Head of caudate nucleus (tissue), 42 donors: Measurements from ENCODE around the gene HOXB13.
A peak's percentile ranks its signal among the peaks of the same experiment; 100 is the strongest.
"Not testable (repeated sequence)": the region's sequence is repeated elsewhere in the genome, so short reads cannot be mapped to it uniquely, and the experiment has no call there.

Source experiments
- DNase-seq, 42 donors: peaks; one replicate each; pipeline versions ENCODE4 v3.0.0 to v3.0.0-alpha.2; 2020 to 2021; ENCODE audit warnings: mixed read lengths in 7 of 42
- intact Hi-C: fragments of 100-400 bp; cut with DNase I; formaldehyde crosslinking; loops from one replicate; pipeline ENCODE4 v1.15.0; 2022

Gene HOXB13

DNA sequence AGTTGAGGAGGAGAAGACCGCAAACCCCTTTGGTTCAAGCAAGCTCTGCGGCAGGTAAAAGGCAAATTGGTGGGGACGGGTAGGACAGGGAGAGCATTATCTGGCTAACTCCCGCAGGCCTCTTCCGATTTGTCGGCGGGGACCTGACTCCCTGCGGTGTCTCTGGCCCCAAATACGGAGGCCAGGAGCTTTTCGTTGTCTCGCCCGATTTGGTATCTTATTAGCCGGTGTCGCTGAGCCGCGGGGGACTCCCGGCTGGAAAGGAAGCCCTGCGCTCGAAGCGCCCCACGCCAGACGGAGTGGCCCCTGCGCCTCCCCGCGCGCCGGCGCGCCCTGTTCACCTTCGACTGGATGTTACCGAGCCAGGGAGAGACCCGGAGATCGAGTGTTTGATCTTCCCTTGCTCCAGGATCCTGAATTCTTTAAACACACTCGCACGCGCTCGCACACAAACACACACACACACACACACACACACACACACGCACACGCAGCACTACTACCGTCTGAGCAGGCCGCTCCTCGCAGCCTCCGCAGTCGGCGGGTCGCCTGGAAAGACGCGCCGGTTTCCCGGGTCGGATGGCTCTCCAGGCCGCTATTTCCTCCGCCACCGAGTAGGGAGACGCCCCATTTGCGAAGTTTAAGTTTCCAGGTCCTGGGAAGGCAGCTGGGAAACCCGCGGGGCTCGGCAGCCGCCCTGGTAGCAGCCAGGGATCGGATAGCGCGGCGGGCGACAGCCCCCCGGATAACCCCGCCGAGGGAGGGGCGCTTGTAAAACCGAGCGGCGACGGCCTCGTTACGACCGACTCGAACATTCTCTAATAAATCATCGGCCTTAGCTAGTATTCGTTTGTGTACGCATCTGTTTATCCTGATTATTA lies 9.5 kb downstream of the HOXB13 start:
- intact Hi-C loops: no loop called here
- peak in 1 of 42 donors; percentile 13 for DNase-seq

- DNase-seq: peak in 1 of 42 donors; percentile 2
Measured at GRCh38 chr17:48718227-48718760, 10.3 kb downstream of the HOXB13 start.

DNA sequence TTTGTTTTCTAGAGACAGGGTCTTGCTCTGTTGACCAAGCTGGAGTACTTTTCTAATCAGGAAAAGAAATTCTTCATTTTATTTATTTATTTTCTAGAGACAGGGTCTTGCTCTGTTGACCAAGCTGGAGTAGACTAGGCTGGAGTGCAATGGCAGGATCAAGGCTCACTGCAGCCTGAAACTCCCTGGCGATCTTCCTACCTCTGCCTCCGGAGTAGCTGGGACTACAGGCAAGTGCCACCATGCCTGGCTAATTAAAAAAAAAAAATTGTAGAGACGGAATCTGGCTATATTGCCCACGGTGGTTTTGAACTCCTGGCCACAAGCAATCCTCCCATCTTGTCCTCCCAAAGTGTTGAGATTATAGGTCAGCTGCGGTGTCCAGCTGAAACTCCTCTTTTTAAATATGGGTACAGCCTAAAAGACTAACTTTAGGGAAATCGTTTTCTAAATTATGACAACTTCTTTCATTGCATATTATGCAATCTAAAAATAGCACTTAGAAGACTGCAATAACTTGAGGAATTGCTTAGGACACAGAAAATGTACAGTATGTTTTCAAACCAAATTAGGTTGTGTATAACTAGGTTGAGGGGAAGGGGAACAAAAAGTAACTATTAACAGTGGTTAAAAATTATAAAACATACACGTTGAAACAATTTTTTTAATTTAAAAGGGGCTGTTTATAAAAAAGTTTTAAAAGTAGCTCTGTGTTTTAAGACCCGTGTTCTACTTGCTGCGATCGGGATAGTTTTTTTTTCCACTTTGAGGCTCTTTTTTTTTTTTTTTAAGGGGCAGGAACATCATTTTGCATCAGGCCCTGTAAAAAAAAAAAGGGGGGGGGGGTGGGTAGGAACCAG lies 11.0 kb downstream of the HOXB13 start:
- intact Hi-C loops: no loop called here

More at GRCh38 chr17:48718227-48718760, 10.3 kb downstream of the HOXB13 start:
- intact Hi-C loops: no loop called here

DNA sequence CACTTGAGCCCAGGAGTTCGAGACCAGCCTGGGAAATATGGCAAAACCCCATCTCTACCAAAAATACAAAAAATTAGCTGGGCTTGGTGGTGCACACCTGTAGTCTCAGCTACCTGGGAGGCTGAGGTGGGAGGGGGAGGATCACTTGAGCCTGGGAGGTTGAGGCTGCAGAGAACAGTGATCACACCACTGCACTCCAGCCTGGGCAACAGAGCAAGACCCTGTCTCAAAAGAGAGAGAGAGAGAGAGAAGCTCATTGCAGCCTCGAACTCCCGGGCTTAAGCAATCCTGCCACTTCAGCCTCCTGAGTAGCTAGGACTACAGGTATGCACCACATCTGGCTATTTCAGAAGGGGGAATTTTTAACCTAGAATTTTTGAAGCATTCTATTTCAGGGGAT lies 12.0 kb downstream of the HOXB13 start:
- intact Hi-C loops, DNase-seq: not testable (repeated sequence)

More for the DNA sequence above, 11.0 kb downstream of the HOXB13 start:
- peak in 1 of 42 donors; percentile 12 for DNase-seq

DNA sequence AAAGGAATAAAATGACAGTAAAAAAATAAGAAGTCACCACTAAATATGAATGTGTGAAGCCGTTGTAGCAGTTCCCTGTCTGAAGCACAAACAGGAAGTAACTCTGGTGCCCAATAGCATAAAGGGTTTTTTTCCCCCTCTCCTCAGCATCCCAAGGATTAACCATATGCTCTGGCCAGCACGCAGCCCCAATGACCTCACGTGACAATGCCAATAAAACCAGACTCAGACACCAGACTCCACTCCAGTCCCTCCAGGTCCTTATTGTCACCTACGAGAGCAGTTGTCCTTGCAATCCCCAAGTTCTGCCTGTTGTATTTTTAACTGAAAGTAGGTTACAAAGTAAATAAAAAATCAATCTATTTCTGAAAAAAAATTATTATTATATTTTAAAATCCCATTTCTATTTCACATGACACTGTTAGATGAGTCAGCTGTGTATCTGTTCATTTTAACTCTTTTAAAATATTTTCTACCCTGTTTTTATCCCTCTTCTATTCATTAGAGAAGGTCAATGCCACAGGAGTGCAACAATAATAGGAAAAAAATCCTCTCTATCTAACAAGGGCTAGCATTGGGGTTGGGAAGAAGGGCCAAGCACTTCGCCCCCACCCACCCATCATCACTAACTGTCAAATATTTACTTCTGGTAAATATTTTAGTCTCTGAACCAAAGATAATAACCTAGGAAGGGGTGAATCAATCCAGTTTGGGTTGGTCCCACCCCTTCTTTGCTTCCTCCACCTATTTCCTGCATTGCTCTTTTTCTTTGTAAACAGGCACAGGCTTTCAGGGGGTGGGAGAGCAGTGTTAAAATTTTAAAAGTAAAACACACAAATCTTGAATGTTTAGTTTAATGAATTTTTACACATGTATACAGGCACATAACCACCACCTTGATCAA lies 12.8 kb downstream of the HOXB13 start:
- intact Hi-C loops: no loop called here
- peak in 1 of 42 donors; percentile 5 for DNase-seq

- intact Hi-C loops: no loop called here
- DNase-seq: no peak
Measured at GRCh38 chr17:48711128-48711527, 17.4 kb downstream of the HOXB13 start.

DNA sequence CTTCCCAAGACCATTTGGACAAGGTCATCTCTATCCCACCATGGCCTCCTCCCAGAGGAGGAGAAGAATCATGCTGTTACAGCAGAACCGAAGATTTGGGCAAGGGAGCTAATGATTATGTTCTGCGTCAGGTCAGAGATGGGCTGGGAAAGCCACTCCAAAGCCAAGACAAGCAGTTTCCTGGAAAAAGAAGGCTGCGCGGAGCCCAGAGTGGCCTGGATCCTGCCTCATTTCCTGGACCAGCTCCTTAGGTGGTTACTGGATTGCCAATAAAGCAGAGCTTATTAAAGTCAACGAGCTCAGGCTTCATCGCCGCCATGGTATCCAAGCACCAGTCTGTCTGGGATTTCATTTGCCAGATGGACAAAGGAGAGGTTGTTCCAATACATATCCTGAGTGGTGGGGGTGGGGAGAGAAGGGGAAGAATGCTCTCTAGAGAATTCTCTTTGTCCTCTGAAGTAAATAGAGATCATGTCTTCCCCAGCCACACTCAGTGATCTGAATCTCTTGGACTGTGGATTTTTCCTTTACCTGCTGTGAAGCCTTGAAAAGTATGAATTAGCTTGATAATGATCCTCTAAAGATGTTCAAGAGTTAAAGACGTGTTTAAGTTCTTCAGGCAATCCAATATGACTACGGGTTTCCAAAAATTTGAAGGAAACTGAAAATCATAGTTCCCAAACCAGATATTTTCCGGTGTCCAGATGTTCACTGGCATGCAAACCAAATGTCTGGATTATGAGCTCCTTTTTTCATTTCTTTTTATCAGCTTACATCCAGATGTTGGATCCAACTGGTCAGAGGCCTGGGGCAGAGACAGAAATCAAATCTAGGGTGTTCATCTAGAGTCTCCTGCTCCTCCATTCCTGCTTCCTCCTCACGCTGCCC lies 23.9 kb downstream of the HOXB13 start:
- DNase-seq: no peak
- intact Hi-C loops: no loop called here

DNA sequence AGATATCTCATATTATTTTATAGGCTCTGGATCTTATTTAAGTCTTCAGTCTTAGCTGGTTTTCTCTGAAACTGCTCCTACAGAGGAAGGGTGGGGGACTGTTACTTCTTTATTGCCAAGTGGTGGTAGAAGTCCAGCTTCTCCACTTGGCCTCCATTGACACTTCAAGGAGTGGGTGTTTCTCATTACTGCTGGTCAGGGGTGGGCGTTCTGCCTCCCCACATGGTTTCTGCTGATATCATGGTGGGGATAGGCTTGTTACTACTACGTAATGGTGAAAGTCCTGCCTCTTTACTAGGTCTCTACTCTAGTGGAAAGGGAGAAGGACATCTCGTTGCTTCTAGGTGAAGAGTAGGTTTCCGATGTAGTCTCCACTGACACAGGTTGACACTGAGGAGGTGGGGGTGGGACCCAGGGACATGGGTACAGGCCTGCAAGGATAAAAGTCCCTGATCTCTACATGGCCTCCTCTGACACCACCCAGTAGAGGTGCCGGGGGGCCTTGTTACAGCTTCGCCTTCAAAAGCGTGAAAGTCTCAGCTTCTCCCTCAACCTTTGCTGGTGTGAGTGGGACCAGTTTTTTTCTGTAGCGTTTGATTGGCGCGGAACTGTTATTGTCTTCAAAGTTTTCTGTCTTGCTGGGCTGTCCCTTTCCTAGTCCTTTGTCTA lies 26.6 kb downstream of the HOXB13 start:
- DNase-seq: no peak
- intact Hi-C loops: no loop called here

DNA sequence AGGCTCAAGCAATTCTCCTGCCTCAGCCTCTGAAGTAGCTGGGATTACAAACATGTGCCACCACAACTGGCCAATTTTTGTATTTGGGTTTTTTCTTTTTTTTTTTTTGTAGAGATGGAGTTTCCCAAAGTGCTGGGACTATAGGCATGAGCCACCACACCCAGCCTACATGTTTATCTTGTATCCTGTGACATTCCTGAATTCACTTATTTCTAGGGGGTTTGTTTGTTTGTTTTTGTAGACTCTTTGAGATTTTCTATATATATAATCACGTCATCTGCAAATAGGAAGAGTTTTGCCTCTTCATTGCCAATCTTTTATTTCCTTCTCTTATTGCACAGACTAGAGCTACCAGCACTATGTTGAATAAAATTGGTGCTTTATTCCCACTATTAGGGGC lies 35.4 kb downstream of the HOXB13 start:
- intact Hi-C loops: no loop called here
- no peak for DNase-seq

DNA sequence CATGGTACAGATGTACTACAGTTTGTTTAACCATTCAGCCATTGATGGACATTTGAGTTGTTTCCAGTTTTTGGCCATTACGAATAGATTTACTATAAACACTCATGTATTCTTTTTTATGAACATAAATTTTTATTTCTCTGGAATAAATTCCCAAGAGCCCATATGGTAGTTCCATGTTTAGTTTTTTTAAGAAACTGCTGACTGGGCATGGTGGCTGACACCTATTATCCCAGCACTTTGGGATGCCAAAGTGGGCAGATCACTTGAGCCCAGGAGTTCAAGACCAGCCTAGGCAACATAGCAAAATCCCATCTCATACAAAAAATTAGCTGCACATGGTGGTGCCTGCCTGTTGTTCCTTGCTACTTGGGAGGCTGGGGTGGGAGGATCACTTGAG lies 36.5 kb downstream of the HOXB13 start:
- intact Hi-C loops: no loop called here
- no peak for DNase-seq

GRCh38 chr17:48690655-48691054 lies 37.9 kb downstream of the HOXB13 start:
- DNase-seq: no peak
- intact Hi-C loops: no loop called here

DNA sequence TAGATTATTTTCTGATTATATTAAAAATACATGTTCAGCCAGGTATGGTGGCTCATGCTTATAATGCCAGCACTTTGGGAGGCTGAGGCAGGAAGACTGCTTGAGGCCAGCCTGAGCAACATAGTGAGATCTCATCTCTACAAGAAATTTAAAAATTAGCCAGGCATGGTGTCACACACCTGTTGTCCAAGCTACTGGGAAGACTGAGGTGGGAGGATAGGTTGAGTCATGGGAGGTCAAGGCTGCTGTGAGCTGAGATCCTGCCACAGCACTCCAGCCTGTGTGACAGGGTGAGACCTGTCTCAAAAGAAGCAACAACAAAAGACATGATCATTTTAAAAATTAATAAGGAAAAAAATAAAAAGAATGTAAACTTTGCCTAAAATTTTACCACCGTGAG lies 46.9 kb downstream of the HOXB13 start:
- intact Hi-C loops: no loop called here
- no peak for DNase-seq

DNA sequence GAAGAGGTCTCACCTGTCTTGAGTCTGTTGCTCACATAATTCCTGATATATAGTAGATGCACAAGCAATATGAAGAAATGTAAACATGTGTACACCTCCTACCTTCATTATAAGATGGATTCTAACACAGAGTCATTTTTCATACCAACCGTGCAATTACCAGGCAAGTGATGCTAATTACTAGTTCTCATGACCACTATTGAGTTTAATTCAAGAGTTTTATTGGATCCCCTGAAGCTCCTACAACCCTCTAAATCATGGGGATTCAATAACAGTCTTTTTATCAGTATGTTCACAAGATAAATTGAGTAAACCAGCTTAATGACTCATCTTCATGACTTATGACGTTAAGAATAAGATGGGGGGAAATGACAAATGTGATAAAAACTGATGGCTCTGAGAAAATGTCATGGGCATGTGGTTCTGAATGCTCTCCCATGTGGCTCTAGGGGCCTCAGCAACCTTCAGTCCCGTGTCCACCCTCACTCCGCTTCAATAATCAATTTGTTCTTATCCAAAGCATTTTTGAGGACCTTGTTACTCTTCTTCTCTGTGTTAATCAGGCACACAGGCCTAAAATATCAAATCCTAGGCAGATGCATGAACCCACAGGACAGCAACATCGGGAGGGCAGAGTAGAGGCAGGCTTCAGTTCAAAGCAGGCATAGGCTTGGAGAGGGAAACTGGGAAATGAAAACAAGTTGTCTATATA lies 49.0 kb downstream of the HOXB13 start:
- intact Hi-C loops: no loop called here

DNA sequence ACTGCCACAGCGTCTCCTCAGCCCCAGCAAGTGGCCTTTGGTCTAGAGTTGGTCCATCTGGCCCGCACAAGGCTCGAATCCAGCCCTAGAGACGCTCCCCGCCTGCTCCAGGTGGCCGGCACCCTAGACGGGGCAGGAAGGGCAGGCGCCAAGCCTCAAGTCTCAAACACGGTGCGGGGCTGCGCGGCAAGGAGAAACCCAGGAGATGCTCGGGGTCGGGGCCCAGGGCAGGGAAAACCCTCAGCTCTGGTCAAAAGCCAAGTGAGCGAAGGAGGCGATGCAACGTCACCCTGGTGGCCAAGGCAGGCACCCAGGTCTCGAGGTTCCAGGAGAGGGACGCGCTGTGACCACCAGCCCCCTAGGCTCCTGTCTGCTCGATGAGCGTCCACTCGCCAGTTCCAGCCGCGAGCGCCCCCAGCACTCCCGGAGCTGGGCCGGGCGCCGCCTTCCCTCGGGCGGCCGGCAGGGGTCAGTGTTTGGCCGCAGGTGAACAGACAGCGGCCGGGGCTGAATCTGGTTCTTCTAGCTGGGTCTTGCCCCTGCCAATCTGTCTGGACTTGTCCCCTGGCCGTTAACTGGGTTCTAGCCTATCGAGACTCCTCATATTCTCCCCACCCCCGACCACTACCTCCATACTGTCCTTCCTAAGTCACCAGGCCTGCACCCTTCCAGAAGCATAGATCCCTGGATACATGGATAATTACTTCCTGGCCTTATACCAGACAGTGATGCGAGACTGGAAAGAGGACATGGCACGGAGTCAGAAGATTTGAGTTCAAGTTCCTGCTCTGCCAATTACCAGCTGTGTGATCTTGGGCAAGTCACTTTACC lies 50.2 kb downstream of the HOXB13 start:
- intact Hi-C loops: no loop called here
- DNase-seq: peak; percentile 18 to 82 (median 55)

More for the DNA sequence above, 49.0 kb downstream of the HOXB13 start:
- DNase-seq: no peak

DNA sequence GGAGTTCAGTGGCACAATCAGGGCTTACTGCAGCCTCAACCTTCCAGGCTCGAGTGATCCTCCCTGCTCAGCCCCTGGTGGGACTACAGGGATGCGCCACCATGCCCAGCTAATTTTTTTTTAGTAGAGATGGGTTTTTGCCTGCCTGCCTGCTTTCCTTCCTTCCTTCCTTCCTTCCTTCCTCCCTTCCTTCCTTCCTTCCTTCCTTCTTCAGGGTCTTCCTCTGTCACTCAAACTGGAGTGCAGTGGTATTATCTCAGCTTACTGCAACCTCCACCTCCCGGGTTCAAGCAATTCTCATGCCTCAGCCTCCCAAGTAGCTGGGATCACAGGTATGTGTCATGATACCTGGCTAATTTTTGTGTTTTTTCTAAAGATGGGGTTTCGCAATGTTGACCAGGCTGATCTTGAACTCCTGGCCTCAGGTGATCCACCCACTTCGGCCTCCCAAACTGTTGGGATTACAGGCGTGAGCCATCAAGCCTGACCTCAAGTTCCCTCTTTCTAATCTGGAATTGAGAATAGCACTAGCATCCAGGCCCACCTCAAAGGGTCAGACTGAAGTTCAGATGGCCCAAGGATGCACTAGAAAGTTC lies 51.5 kb downstream of the HOXB13 start:
- DNase-seq: no peak
- intact Hi-C loops: no loop called here
